ENCODE results near the gene MADCAM1.
A peak's percentile ranks its signal among the peaks of the same experiment; 100 is the strongest.

MADCAM1 gene

GRCh38 chr19:506404-507285 is 10.4 kb downstream of the MADCAM1 start:
- TF ChIP-seq CTCF (IDR thresholded peaks at IDR 0.05; ENCODE audit: insufficient read depth, low read depth, low read length, missing control alignments), result peak; percentile 90
- DNase-seq (ENCODE audit: low read depth), result peak; percentile 100
- peak overlapping the region; percentile 88 for H3K4me3 ChIP-seq (ENCODE audit: low read length)

- H3K4me3 ChIP-seq (ENCODE audit: low read length), result peak within 1 kb of the TSS; percentile 88
- TF ChIP-seq CTCF (IDR thresholded peaks at IDR 0.05; ENCODE audit: insufficient read depth, low read depth, low read length, missing control alignments), result no peak
- peak; percentile 75 for DNase-seq (ENCODE audit: low read depth)
These were observed 11.3 kb downstream of the MADCAM1 start, which contains the start of gene TPGS1 for GRCh38 chr19:507286-508203. TSS of gene TPGS1 (plus strand) at chr19:507497. CDS start at chr19:507507, 10 bp downstream.

GRCh38 chr19:508204-509150 is 12.2 kb downstream of the MADCAM1 start:
- TF ChIP-seq CTCF (IDR thresholded peaks at IDR 0.05; ENCODE audit: insufficient read depth, low read depth, low read length, missing control alignments), result no peak
- peak overlapping the region; percentile 88 for H3K4me3 ChIP-seq (ENCODE audit: low read length)
- no peak for DNase-seq (ENCODE audit: low read depth)

- peak; percentile 86 for TF ChIP-seq CTCF (IDR thresholded peaks at IDR 0.05; ENCODE audit: insufficient read depth, low read depth, low read length, missing control alignments)
- peak overlapping the region; percentile 15 for H3K4me3 ChIP-seq (ENCODE audit: low read length)
- DNase-seq (ENCODE audit: low read depth), result peak; percentile 84
These were observed 14.4 kb downstream of the MADCAM1 start for GRCh38 chr19:510606-511100.

GRCh38 chr19:511101-511851 is 15.0 kb downstream of the MADCAM1 start:
- no peak for TF ChIP-seq CTCF (IDR thresholded peaks at IDR 0.05; ENCODE audit: insufficient read depth, low read depth, low read length, missing control alignments)
- H3K4me3 ChIP-seq (ENCODE audit: low read length), result peak overlapping the region; percentile 15
- peak; percentile 85 for DNase-seq (ENCODE audit: low read depth)
